HCT116 (cell line): Measurements from ENCODE around the gene SRSF2.

Experiments used
- CTCF ChIP-seq, 3 experiments: fragments of 200-600 bp in 1 of 3; sonication (generic) in 1 of 3; IDR thresholded peaks in 2 of 3; conservative IDR thresholded peaks in 1 of 3; 2 replicates each; pipeline ENCODE4 v1.5.1; 2012 to 2017; ENCODE audit warnings: low read depth in 2 of 3, low read length in 2 of 3, antibody characterized with exemption in 1 of 3, borderline replicate concordance in 1 of 3, control low read depth in 1 of 3, mild to moderate bottlenecking in 1 of 3, mixed read lengths in 1 of 3, mixed run types in 1 of 3, moderate library complexity in 1 of 3; ENCODE audit not compliant: insufficient read depth in 1 of 3
- EGR1 ChIP-seq: IDR thresholded peaks from 2 replicates; pipeline ENCODE4 v1.6.1; 2012; ENCODE audit warnings: low read depth
- EZH2phosphoT487 ChIP-seq: fragments of 200-600 bp; IDR thresholded peaks from 2 replicates; pipeline ENCODE4 v1.6.1; 2018; ENCODE audit warnings: antibody characterized with exemption, borderline replicate concordance
- POLR2A ChIP-seq: IDR thresholded peaks from 2 replicates; pipeline ENCODE4 v1.7.0; 2011; ENCODE audit warnings: borderline replicate concordance; ENCODE audit not compliant: insufficient read depth, insufficient read length; ENCODE audit errors: extremely low read depth
- POLR2AphosphoS5 ChIP-seq: IDR thresholded peaks from 2 replicates; pipeline ENCODE4 v1.6.1; 2011; ENCODE audit warnings: mild to moderate bottlenecking, low read depth, low read length, moderate library complexity
- SIN3A ChIP-seq: IDR thresholded peaks from 2 replicates; pipeline ENCODE4 v1.6.1; 2012; ENCODE audit warnings: low read depth
- TCF7L2 ChIP-seq: IDR thresholded peaks from 2 replicates; pipeline ENCODE4 v1.7.0; 2011; ENCODE audit warnings: borderline replicate concordance, inconsistent platforms; ENCODE audit not compliant: insufficient read depth, insufficient read length; ENCODE audit errors: extremely low read depth

GRCh38 chr17:76709077-76709950 is 27.8 kb downstream of the SRSF2 start:
- TF ChIP-seq POLR2A (no peak), POLR2AphosphoS5 (no peak), CTCF (IDR thresholded peaks at IDR 0.05 in 2 of 3, conservative IDR thresholded peaks at IDR 0.05 in 1 of 3; ENCODE audit: borderline replicate concordance in 1 of 3, insufficient read depth in 1 of 3, low read depth in 2 of 3, low read length in 2 of 3) (no peak), EGR1 (no peak), EZH2phosphoT487 (no peak), TCF7L2 (no peak), SIN3A (no peak)
